ENCODE measurements around the gene MME. TPM values are rescaled to one million over a fixed set of nuclear protein-coding genes. Genes with fewer than 3 reads are reported as not detected.

The MME gene
- polyA plus RNA-seq, 1 experiment: 61.7 TPM

DNA sequence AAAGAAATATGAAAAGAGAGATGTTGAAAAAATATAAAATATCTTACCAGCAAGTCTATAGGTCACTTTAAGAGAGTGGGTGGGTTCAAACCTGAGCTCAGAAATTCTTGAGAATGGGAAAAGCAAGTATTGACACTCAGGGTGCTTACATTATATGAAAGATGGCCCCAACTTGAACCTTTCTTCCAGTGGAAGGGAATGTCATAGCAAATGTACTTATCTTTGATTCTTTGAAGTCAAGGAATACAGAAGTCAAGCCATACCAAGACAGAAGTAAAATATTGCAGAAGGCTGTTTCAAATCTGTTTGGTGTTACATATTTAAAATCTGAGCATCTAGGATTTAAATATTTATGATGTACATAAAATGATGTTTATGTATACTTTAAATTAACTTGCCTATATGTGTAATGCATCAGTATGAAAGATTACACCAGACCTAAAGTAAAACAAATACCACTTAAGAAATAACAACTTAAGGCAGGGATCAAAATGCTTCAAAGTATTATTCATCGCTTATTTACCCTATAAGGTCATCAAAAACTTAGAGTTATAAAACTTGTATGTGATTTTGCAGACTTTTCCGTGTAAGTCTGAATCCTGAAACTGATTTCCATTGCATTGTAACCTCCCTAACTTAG is 8.7 kb downstream of the MME start:
- no peak for DNase-seq (ENCODE audit: low read depth, low spot score)
- Histone ChIP-seq H3K4me3 (ENCODE audit: low read depth, low read length) (no peak overlapping the region), H3K27ac (ENCODE audit: low read depth, low read length) (no peak overlapping the region), H3K9me3 (ENCODE audit: control insufficient read depth, insufficient read depth, low read length) (no peaks in the 10 kb centered on the region), H3K27me3 (ENCODE audit: control insufficient read depth, insufficient read depth, low read length) (no peaks in the 10 kb centered on the region)
- TF ChIP-seq, protein P1, sequence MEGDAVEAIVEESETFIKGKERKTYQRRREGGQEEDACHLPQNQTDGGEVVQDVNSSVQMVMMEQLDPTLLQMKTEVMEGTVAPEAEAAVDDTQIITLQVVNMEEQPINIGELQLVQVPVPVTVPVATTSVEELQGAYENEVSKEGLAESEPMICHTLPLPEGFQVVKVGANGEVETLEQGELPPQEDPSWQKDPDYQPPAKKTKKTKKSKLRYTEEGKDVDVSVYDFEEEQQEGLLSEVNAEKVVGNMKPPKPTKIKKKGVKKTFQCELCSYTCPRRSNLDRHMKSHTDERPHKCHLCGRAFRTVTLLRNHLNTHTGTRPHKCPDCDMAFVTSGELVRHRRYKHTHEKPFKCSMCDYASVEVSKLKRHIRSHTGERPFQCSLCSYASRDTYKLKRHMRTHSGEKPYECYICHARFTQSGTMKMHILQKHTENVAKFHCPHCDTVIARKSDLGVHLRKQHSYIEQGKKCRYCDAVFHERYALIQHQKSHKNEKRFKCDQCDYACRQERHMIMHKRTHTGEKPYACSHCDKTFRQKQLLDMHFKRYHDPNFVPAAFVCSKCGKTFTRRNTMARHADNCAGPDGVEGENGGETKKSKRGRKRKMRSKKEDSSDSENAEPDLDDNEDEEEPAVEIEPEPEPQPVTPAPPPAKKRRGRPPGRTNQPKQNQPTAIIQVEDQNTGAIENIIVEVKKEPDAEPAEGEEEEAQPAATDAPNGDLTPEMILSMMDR (IDR thresholded peaks at IDR 0.05; ENCODE audit: low read depth, low read length): no peak
- CTCF ChIA-PET: no interaction called here
- POLR2A ChIA-PET: interaction anchor here (0.5 to 1.3 kb wide), 4 partner anchors 9 to 752 kb away, joined by 3 to 7 read pairs (median 4); partner anchors contain the start of gene MME

DNA sequence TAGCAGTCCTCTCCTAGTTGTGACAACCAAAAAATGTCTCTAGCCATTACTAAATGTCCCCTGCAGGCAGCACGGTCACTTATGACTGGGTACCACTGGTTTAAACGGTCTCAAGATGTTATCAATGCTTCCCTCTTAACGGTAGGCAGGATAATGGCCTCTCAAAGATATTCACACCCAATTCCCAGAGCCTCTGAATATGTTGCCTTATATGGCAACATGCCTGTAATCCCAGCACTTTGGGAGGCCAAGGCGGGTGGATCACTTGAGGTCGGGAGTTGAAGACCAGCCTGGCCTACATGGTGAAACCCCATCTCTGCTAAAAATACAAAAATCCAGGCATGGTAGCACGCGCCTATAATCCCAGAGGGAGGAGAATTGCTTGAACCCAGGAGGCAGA is 9.4 kb downstream of the MME start:
- H3K9me3 ChIP-seq (ENCODE audit: control insufficient read depth, insufficient read depth, low read length): no peaks in the 10 kb centered on the region
- no peak overlapping the region for H3K4me3 ChIP-seq (ENCODE audit: low read depth, low read length)
- TF ChIP-seq, protein P1 (IDR thresholded peaks at IDR 0.05; ENCODE audit: low read depth, low read length): no peak
- ChIA-PET CTCF (no interaction called here), POLR2A (no interaction called here)
- H3K27me3 ChIP-seq (ENCODE audit: control insufficient read depth, insufficient read depth, low read length): no peaks in the 10 kb centered on the region
- H3K27ac ChIP-seq (ENCODE audit: low read depth, low read length): no peak overlapping the region
- no peak for DNase-seq (ENCODE audit: low read depth, low spot score)

DNA sequence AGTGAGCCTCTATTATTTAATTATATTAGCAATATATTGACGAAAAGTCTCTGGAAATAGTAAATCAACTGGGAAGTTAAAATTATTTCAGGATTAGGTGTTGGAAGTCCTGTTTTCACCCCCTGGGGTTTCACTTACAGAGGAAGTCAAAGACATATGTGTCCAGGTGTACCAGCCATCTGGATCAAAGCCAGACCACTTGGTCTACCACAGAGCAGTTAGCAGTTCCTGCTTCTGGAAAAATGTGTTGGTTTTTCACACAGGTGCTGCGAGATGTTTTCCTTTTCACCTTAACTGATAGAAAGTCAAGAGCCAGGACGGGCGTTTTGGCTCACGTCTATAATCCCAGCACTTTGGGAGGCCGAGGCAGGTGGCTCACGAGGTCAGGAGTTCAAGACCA is 13.1 kb downstream of the MME start:
- Histone ChIP-seq H3K27ac (ENCODE audit: low read depth, low read length) (no peak overlapping the region), H3K27me3 (ENCODE audit: control insufficient read depth, insufficient read depth, low read length) (no peaks in the 10 kb centered on the region), H3K4me3 (ENCODE audit: low read depth, low read length) (no peak overlapping the region), H3K9me3 (ENCODE audit: control insufficient read depth, insufficient read depth, low read length) (no peaks in the 10 kb centered on the region)
- ChIA-PET CTCF (interaction anchor here (0.6 to 1.2 kb wide), 3 partner anchors 10 to 335 kb away, joined by 3 to 5 read pairs (median 4); no protein-coding TSS in a partner anchor), POLR2A (no interaction called here)
- TF ChIP-seq, protein P1 (IDR thresholded peaks at IDR 0.05; ENCODE audit: low read depth, low read length): no peak
- no peak for DNase-seq (ENCODE audit: low read depth, low spot score)

DNA sequence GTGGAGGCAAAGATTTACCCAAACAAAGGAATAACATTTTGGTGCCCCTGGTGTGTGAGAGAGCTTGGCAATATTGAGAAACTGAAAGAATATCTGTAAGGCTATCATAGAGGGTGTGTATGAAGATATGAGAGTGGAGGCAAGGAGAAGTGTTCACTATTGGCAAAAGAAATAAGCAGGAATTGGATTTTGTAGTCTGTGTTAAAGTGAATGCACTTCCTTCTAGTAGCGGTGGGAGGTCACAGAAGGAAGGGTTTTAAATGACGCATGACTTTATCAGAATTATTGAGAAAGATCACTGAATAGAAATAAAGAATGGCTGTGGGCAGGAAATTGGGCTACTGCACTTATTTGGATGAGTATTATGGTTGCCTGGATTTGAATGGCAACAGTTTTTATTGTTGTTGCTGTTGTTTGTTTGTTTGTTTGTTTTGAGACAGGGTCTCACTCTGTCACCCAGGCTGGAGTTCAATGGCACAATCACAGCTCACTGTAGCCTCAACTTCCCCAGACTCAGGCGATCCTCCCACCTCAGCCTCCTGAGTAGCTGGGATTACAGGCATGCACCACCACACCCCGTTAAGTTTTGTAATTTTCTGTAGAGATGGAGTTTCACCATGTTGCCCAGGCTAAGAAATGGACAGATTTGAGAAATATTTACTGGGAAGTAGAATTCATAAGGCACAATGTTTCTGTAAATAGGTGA is 16.3 kb downstream of the MME start:
- POLR2A ChIA-PET: no interaction called here
- no peak overlapping the region for H3K27ac ChIP-seq (ENCODE audit: low read depth, low read length)

More for the DNA sequence above, 16.3 kb downstream of the MME start:
- 0 out of 2 replicates have a peak, but pooled peaks cover 4% of the 10 kb centered on the region for H3K9me3 ChIP-seq (ENCODE audit: control insufficient read depth, insufficient read depth, low read length)
- TF ChIP-seq, protein P1 (IDR thresholded peaks at IDR 0.05; ENCODE audit: low read depth, low read length): no peak
- H3K27me3 ChIP-seq (ENCODE audit: control insufficient read depth, insufficient read depth, low read length): no peaks in the 10 kb centered on the region
- H3K4me3 ChIP-seq (ENCODE audit: low read depth, low read length): no peak overlapping the region
- DNase-seq (ENCODE audit: low read depth, low spot score): no peak
- CTCF ChIA-PET: interaction anchor here (0.9 kb wide), 1 partner anchor 227 kb away, joined by 3 read pairs; no protein-coding TSS in a partner anchor

Measured in AG04450 (cell line).